Urinary bladder (tissue), 4 donors: ENCODE measurements around the gene AFAP1. TPM values are rescaled to one million over a fixed set of nuclear protein-coding genes. Genes with fewer than 3 reads are reported as not detected.

Source experiments
- DNase-seq: peaks from one replicate; pipeline ENCODE4 v3.0.0-alpha.2; 2015; ENCODE audit errors: extremely low spot score
- H3K27ac ChIP-seq: one replicate; pipeline ENCODE4 v1.5.1; 2013; ENCODE audit warnings: low read depth, mild to moderate bottlenecking, moderate library complexity
- H3K36me3 ChIP-seq: one replicate; pipeline ENCODE4 v1.6.1; 2013; ENCODE audit warnings: mild to moderate bottlenecking, moderate library complexity; ENCODE audit not compliant: insufficient read depth
- H3K4me1 ChIP-seq: one replicate; pipeline ENCODE4 v1.6.1; 2013; ENCODE audit warnings: mild to moderate bottlenecking, moderate library complexity; ENCODE audit not compliant: insufficient read depth
- H3K4me3 ChIP-seq: one replicate; pipeline ENCODE4 v1.5.1; 2013; ENCODE audit warnings: low read depth, low read length
- WGBS: extraction: QIAGEN DNeasy Blood & Tissue Kit; methylation state at CpG from one replicate; pipeline ENCODE4 v1.1.7; 2013; 5-methylcytosine and 5-hydroxymethylcytosine counted together
- polyA plus RNA-seq: library from polyadenylated mRNA; stranded (reverse); fragments of 200-250 nt; gene quantifications from one replicate; pipeline ENCODE4 v1.2.3, GENCODE V29; 2013
- total RNA-seq: library from RNA; depleted of rRNA; stranded (reverse); fragments of >200 nt; gene quantifications from one replicate; pipeline ENCODE4 v1.2.3, GENCODE V29; 2014
- donor health status: healthy with polysubstance abuse.
- donor health status: healthy.

The AFAP1 gene
- total and polyA plus RNA-seq, 2 donors = 27.8 to 41.8 TPM

DNA sequence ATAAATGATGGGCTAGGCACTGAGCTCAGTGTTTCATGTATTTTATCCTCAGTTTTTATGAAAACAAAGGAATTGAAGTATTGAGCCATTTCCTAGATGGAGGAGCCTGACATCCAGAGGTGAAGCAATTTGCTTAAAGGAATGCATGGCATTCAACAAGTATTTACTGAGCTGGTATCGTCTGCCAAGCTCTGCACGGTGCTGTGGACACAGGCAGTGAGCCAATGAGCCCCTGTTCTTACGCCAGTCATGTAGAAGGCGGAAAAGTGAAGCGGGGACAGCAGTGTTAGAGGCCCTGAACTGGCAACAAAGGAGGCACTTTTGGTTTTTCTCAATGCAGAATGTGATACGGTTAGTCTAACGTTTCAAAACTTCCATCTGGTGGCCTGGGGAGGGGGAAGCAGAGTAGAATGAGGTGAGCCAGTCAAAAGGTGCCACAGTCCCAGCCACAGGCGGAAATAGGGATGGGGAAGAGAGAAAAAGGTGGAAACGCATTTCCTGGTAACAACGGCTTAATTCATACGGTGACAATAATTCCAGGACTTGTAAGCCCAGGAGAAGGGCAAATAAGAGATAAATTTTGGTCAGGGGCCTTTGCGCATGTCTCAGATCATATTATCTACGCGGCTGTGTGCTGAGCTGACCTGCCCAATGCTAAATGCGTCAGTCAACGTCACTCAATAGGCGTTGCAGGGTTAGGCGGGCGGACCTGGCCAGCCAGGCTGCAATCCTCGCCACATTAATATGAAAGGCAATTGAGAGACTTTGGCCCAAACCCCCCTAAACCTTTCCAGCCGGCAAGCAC is 133.9 kb downstream of the AFAP1 start:
- H3K4me3 ChIP-seq = no peak overlapping the region

GRCh38 chr4:7804756-7805385 is 134.8 kb downstream of the AFAP1 start:
- WGBS = 82% methylated on average over 15 of the region's 15 CpGs
- no peak overlapping the region for H3K27ac ChIP-seq
- DNase-seq = no peak
- no peak overlapping the region for H3K4me3 ChIP-seq
- H3K36me3 ChIP-seq = no peaks in the 10 kb centered on the region
- no peaks in the 10 kb centered on the region for H3K4me1 ChIP-seq

More for the DNA sequence above, 133.9 kb downstream of the AFAP1 start:
- DNase-seq = no peak
- WGBS = 50% methylated on average over 21 of the region's 21 CpGs
- no peak overlapping the region for H3K27ac ChIP-seq
- H3K36me3 ChIP-seq = no peaks in the 10 kb centered on the region
- H3K4me1 ChIP-seq = no peaks in the 10 kb centered on the region

DNA sequence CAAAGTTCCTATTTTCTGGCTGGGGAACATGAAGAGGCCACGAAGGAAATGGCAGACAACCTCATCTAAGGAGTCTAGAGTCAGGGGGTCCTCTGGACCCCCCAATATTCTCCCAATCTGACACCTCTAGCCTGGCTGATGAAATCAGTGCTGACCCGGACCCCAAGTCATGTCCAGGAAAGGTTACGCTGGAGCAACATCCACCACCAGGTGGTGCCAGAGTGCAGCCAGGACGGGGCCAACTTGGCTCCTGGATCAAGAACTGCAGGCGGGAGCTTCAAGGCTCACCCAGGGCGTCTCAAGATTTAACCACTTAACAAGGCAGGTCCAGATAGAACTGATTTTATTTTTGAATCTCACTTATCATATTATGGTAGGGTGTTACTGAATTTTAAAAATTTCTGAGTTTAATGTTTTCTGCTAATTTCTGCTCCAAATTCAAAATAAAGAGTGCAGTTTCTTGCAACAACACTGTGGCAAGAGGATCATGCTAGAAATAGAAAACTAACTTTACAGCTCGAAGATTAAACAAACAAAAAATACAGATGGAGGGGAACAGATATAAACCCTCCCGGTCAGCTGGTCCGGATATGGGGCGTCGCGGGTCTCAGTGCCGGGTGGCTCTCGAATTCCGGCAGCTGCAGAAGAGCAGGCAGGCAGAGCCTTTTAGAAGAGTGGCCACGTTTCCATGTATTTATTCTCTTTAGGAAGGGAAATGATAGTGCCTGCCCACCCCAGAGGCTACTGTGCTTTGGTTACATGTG is 135.5 kb downstream of the AFAP1 start:
- no peak for DNase-seq
- Histone ChIP-seq H3K4me3 (no peak overlapping the region), H3K27ac (no peak overlapping the region), H3K4me1 (no peaks in the 10 kb centered on the region), H3K36me3 (no peaks in the 10 kb centered on the region)
- WGBS = 34% methylated on average over 16 of the region's 16 CpGs

- Histone ChIP-seq H3K27ac (no peak overlapping the region), H3K4me1 (no peaks in the 10 kb centered on the region), H3K4me3 (no peak overlapping the region), H3K36me3 (no peaks in the 10 kb centered on the region)
- 96% methylated on average over 7 of the region's 7 CpGs for WGBS
- DNase-seq = no peak
These were observed 136.3 kb downstream of the AFAP1 start for GRCh38 chr4:7803371-7803770.

DNA sequence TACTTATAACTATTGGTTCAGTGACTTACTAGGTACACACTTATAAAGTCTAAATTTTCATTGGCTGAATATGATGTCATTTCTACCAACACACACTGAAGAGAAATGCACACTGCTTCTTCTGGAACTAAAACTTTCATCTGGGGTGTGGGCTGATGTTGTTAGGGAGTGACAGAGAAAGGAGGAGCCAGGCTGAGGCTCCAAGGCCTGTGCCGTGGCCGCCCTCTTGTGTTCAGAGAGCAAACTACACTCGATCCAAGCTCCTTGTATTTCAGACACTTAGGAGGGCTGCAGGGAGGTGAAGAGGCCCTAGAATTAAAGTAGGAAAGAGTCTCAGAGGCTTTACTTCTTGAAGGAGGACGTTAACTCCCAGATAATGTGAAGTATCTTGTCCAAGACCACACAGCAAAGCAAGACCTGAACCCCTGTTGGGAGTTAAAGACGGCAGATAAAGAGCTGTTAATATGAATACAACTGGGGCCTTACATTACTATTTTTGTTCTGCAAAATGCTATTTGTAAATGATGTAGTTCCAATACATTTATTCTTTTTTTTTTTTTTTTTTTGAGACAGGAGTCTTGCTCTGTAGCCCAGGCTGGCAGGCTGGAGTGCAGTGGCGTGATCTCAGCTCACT is 137.5 kb downstream of the AFAP1 start:
- H3K36me3 ChIP-seq = no peaks in the 10 kb centered on the region
- H3K27ac ChIP-seq = no peak overlapping the region
- H3K4me1 ChIP-seq = no peaks in the 10 kb centered on the region
- 33% methylated on average over 6 of the region's 6 CpGs for WGBS
- no peak overlapping the region for H3K4me3 ChIP-seq
- no peak for DNase-seq

- no peak overlapping the region for H3K4me3 ChIP-seq
- WGBS = 56% methylated on average over 1 of the region's 1 CpG
- DNase-seq = no peak
- no peaks in the 10 kb centered on the region for H3K4me1 ChIP-seq
- H3K27ac ChIP-seq = no peak overlapping the region
- no peaks in the 10 kb centered on the region for H3K36me3 ChIP-seq
These were observed 138.0 kb downstream of the AFAP1 start for GRCh38 chr4:7801641-7802040.

- Histone ChIP-seq H3K27ac (no peak overlapping the region), H3K36me3 (no peaks in the 10 kb centered on the region), H3K4me3 (no peak overlapping the region), H3K4me1 (no peaks in the 10 kb centered on the region)
- WGBS = 92% methylated on average over 10 of the region's 10 CpGs
- no peak for DNase-seq
These were observed 138.7 kb downstream of the AFAP1 start for GRCh38 chr4:7801001-7801400.

DNA sequence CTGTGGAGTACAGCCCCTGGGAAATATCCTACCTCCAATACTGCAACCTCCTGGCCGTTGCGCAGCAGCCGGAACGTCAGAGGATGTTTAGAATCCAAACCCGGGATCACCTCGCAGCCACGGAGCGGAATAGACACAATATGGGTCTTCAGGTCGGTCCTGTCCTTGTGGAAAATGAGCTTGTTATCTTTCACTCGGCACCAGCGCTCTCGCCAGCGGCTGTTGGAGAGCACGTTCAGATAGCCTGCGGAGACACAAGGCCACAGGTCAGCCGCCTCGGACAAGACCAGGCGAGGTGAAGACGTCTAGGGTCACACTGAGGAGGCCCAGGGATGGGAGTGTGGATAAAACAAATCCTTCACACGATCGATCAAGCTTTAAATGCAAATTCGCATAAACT is 139.3 kb downstream of the AFAP1 start:
- no peak for DNase-seq
- WGBS = 93% methylated on average over 22 of the region's 22 CpGs

DNA sequence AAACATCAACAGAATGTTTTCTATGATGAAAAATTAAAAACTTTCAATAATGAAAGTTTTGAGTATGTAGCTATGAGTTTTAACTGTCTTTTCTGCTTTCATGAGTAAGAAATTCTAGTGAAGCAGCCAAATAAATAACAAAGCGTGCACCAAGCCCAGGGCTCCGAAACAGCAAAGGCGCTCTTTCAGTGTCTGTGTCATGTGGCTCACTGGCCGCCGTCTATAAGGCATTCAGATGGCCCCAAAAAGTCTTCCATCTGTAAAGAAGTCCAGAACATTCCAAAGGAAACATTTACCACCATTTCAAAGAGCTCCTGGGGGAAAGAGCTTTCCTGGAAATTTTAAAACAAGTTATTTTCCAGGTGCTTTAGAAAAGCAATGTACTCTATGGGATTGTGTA is 139.9 kb downstream of the AFAP1 start:
- no peaks in the 10 kb centered on the region for H3K4me1 ChIP-seq
- DNase-seq = no peak
- WGBS = 90% methylated on average over 5 of the region's 5 CpGs
- no peak overlapping the region for H3K27ac ChIP-seq
- H3K36me3 ChIP-seq = no peaks in the 10 kb centered on the region
- H3K4me3 ChIP-seq = no peak overlapping the region

More for the DNA sequence above, 139.3 kb downstream of the AFAP1 start:
- Histone ChIP-seq H3K4me3 (no peak overlapping the region), H3K36me3 (no peaks in the 10 kb centered on the region), H3K27ac (no peak overlapping the region), H3K4me1 (no peaks in the 10 kb centered on the region)

GRCh38 chr4:7799306-7799705 is 140.4 kb downstream of the AFAP1 start:
- WGBS = 96% methylated on average over 11 of the region's 11 CpGs
- no peak overlapping the region for H3K4me3 ChIP-seq
- no peak for DNase-seq
- no peaks in the 10 kb centered on the region for H3K4me1 ChIP-seq
- no peaks in the 10 kb centered on the region for H3K36me3 ChIP-seq
- H3K27ac ChIP-seq = no peak overlapping the region

DNA sequence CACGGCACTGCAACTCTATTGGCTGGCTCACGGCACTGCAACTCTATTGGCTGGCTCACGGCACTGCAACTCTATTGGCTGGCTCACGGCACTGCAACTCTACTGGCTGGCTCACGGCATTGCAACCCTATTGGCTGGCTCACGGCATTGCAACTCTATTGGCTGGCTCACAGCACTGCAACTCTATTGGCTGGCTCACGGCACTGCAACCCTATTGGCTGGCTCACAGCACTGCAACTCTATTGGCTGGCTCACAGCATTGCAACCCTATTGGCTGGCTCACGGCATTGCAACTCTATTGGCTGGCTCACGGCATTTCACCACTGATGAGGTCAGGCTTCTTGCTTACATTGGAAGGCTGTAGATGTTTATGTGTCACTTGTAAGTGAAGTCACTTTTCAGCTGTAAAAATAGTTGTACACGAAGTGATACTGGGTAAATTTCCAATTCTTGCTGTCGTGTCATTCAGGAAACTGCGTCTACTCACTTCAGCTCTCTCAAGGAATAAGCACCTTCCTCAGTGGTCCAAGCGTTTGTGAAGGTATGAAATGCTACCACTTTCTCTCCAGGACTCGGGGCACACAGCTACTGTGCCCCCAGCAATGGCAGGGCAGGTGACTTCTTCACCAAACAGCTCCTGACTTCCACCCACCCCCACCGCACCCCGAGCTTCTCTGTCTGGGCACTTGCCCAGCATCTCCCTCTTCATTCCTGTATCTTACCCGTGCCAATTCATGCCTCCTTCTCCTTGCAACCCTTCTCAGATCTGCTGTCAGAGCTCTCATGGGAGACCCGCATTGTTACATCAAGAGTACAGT is 141.3 kb downstream of the AFAP1 start:
- no peak for DNase-seq
- H3K27ac ChIP-seq = no peak overlapping the region
- H3K4me1 ChIP-seq = no peaks in the 10 kb centered on the region
- no peak overlapping the region for H3K4me3 ChIP-seq
- no peaks in the 10 kb centered on the region for H3K36me3 ChIP-seq
- 75% methylated on average over 18 of the region's 18 CpGs for WGBS

GRCh38 chr4:7797330-7797729 is 142.3 kb downstream of the AFAP1 start:
- Histone ChIP-seq H3K36me3 (no peaks in the 10 kb centered on the region), H3K4me3 (no peak overlapping the region), H3K4me1 (no peaks in the 10 kb centered on the region), H3K27ac (no peak overlapping the region)
- WGBS = 91% methylated on average over 11 of the region's 11 CpGs
- DNase-seq = no peak

- no peak for DNase-seq
- no peak overlapping the region for H3K4me3 ChIP-seq
- no peak overlapping the region for H3K27ac ChIP-seq
- no peaks in the 10 kb centered on the region for H3K4me1 ChIP-seq
- H3K36me3 ChIP-seq = no peaks in the 10 kb centered on the region
- WGBS = 88% methylated on average over 8 of the region's 8 CpGs
These were observed 143.7 kb downstream of the AFAP1 start for GRCh38 chr4:7795983-7796382.
